ENCODE results near the gene PSMB7.

Gene PSMB7

DNA sequence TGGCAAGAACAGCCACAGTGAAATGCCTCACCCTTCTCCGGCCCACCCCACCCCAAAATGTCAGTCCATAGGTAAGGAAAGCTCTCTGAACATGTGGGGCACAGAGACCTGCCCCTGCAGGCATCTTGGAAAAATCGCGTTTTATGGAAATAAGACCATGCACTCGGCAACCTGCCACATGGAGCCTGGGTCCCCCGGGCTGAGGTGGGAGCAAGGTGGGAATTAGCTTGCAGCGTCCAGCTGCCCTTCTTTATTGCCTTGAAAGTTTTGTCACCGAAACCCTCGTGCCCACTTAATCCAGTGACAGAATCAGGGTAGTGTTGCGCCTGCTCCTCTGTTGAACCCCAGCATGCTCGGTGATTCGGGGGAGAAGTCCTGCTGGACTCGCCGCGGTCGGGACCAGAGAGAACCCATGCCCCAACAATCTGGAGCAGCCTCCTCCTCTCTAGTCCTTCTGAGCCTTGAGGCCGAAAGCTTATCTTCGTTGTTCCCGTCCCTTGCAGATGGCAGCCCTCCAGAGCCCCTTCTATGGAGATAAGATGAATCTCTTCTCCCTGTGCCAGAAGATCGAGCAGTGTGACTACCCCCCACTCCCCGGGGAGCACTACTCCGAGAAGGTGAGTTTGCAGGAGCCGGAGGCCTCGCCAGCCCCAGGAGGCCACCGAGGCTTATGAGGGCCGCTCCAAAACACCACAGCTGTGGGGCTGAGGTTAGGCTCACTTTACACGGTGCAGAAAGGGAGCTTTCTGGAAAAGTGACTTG lies 67.9 kb downstream of the PSMB7 start:
- TF ChIP-seq, protein P1, sequence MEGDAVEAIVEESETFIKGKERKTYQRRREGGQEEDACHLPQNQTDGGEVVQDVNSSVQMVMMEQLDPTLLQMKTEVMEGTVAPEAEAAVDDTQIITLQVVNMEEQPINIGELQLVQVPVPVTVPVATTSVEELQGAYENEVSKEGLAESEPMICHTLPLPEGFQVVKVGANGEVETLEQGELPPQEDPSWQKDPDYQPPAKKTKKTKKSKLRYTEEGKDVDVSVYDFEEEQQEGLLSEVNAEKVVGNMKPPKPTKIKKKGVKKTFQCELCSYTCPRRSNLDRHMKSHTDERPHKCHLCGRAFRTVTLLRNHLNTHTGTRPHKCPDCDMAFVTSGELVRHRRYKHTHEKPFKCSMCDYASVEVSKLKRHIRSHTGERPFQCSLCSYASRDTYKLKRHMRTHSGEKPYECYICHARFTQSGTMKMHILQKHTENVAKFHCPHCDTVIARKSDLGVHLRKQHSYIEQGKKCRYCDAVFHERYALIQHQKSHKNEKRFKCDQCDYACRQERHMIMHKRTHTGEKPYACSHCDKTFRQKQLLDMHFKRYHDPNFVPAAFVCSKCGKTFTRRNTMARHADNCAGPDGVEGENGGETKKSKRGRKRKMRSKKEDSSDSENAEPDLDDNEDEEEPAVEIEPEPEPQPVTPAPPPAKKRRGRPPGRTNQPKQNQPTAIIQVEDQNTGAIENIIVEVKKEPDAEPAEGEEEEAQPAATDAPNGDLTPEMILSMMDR (IDR thresholded peaks at IDR 0.05; ENCODE audit: low read depth, low read length, missing control alignments) = no peak
- H3K4me3 ChIP-seq (replicated peaks; ENCODE audit: low read depth, low read length) = no peak overlapping the region
- DNase-seq (ENCODE audit: extremely low read depth, low read depth) = no peak

GRCh38 chr9:124346347-124347163 lies 68.7 kb downstream of the PSMB7 start:
- H3K4me3 ChIP-seq (replicated peaks; ENCODE audit: low read depth, low read length) = no peak overlapping the region
- TF ChIP-seq, protein P1 (IDR thresholded peaks at IDR 0.05; ENCODE audit: low read depth, low read length, missing control alignments) = no peak
- DNase-seq (ENCODE audit: extremely low read depth, low read depth) = no peak

GRCh38 chr9:124345751-124346281 lies 69.4 kb downstream of the PSMB7 start:
- DNase-seq (ENCODE audit: extremely low read depth, low read depth) = no peak
- TF ChIP-seq, protein P1 (IDR thresholded peaks at IDR 0.05; ENCODE audit: low read depth, low read length, missing control alignments) = no peak
- H3K4me3 ChIP-seq (replicated peaks; ENCODE audit: low read depth, low read length) = no peak overlapping the region

GRCh38 chr9:124345063-124345462 lies 70.2 kb downstream of the PSMB7 start:
- TF ChIP-seq, protein P1 (IDR thresholded peaks at IDR 0.05; ENCODE audit: low read depth, low read length, missing control alignments) = no peak
- no peak for DNase-seq (ENCODE audit: extremely low read depth, low read depth)

GRCh38 chr9:124344291-124345050 lies 70.8 kb downstream of the PSMB7 start:
- TF ChIP-seq, protein P1 (IDR thresholded peaks at IDR 0.05; ENCODE audit: low read depth, low read length, missing control alignments) = no peak
- no peak for DNase-seq (ENCODE audit: extremely low read depth, low read depth)
- H3K4me3 ChIP-seq (replicated peaks; ENCODE audit: low read depth, low read length) = no peak overlapping the region

More at GRCh38 chr9:124345063-124345462, 70.2 kb downstream of the PSMB7 start:
- no peak overlapping the region for H3K4me3 ChIP-seq (replicated peaks; ENCODE audit: low read depth, low read length)

DNA sequence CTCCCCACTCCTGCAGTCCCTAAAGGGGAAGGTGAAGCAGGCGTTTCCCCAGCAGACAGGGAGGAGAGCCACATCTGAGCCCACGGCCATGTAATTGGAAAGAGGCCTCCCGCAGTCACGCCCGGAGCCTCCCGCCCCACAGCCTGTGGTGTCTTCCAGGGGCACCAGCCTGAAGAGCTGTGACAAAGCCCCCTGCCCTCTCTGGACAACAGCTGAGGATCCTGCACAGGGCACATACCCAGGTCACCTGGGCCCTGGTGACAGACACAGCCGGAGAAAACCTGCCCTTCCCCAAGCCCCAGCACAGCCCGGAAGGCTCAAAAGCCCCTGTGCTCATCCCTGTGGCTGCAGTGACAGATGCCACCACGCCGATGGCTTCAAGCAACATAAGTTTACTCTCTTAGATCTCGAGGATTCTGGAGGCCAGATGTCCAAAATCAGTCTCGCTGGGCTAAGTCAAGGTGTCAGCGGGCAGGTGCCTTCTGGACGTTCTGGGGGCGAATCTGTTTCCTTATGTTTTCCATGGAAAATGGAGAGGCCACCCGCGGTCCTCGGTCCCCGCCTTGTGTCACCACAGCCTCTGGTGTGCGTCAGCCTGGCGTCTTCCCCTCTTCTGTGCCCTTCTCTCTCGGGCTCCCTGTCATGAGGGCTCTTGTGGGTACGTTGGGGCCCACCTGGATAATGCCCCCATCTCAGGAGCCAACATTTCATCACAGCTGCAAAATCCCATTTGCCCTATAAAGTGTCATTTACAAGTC lies 71.5 kb downstream of the PSMB7 start:
- DNase-seq (ENCODE audit: extremely low read depth, low read depth) = no peak
- TF ChIP-seq, protein P1 (IDR thresholded peaks at IDR 0.05; ENCODE audit: low read depth, low read length, missing control alignments) = no peak
- no peak overlapping the region for H3K4me3 ChIP-seq (replicated peaks; ENCODE audit: low read depth, low read length)
